C1 segment of cervical spinal cord (tissue), 14 donors: ENCODE measurements around the gene WDR45.
A peak's percentile ranks its signal among the peaks of the same experiment; 100 is the strongest.

Experiments used
- DNase-seq, 14 donors: peaks; one replicate each; lab custom pipeline; 2025; lab: John Stamatoyannopoulos, UW

WDR45 gene

GRCh38 chrX:49043220-49043986 is 36.3 kb downstream of the WDR45 start, which contains the start of gene TFE3:
Gene TFE3, minus strand, starts transcription at chrX:49043357. Its CDS starts 131 bp downstream, at chrX:49043226.
- DNase-seq: peak; percentile 48 to 97 (median 88)

GRCh38 chrX:49042581-49043219 is 37.0 kb downstream of the WDR45 start:
- peak in 5 of 14 donors; percentile 8 to 48 (median 30) for DNase-seq

- peak in 2 of 14 donors; percentile 13 to 24 for DNase-seq
These were observed 37.7 kb downstream of the WDR45 start for GRCh38 chrX:49041744-49042580.

- DNase-seq: no peak
These were observed 39.2 kb downstream of the WDR45 start for GRCh38 chrX:49040376-49040955.

GRCh38 chrX:49039598-49040375 is 39.9 kb downstream of the WDR45 start:
- peak in 12 of 14 donors; percentile 5 to 68 (median 38) for DNase-seq

GRCh38 chrX:49037883-49038475 is 41.7 kb downstream of the WDR45 start:
- DNase-seq: no peak

GRCh38 chrX:49030283-49030682 is 49.4 kb downstream of the WDR45 start:
- no peak for DNase-seq

- no peak for DNase-seq
These were observed 49.8 kb downstream of the WDR45 start for GRCh38 chrX:49029876-49030275.
